ENCODE data around the gene PPP2R5E.
A peak's percentile ranks its signal among the peaks of the same experiment; 100 is the strongest.

Gene PPP2R5E

DNA sequence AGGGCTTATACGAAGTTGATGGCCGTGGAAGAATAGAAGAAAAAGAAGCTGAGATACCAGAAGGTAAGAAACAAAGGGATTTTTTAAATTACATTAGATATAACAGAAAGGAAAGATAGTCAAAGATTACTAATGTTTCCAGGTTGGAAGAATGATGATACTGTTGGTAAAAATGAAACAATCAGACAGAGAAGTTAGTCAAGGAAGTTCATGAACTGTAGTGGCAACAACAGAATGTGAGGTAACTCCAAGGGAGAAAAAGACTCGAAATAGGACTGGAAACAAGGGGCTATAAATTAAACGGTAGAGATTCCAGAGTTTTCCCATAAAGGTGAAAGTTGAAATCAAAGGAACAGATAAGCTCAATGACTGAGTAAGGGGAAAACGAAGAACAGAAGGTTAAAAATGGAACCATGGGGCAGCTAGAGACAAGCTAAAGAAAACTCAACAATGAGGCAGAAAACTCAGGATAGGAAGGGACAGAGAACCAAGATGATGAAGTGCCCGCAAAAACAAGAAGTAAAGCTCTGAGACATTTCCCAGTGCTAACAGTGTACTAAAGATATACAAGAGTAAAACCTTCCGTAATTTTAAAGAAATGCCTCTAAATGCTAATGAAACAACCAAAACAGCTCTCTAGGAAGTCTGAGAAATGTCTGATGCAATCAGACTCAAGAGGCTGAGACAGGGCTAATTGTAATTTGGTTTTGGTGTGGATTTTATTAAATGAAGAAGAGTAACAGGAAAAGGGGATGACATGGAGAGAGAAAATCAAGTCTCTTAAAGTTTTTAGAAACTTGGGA is 70.0 kb downstream of the PPP2R5E start:
- peaks cover 70% of the 10 kb centered on the region for H3K79me2 ChIP-seq (ENCODE audit: control insufficient read depth, insufficient read depth, low read length, unreplicated experiment)
- no peaks in the 10 kb centered on the region for H3K27me3 ChIP-seq (ENCODE audit: insufficient read depth, low read length)
- H3K4me1 ChIP-seq (ENCODE audit: control insufficient read depth, insufficient read depth, low read length, unreplicated experiment): peaks cover 29% of the 10 kb centered on the region
- H3K4me3 ChIP-seq (ENCODE audit: low read depth, low read length): no peak overlapping the region
- no peaks in the 10 kb centered on the region for H3K36me3 ChIP-seq (ENCODE audit: insufficient read depth, low read length)
- no peak overlapping the region for H2AFZ ChIP-seq (ENCODE audit: low read length, unreplicated experiment)
- H3K27ac ChIP-seq (ENCODE audit: low read depth, low read length): no peak overlapping the region

GRCh38 chr14:63470962-63471793 is 72.0 kb downstream of the PPP2R5E start:
- Histone ChIP-seq H3K36me3 (ENCODE audit: insufficient read depth, low read length) (no peaks in the 10 kb centered on the region), H3K4me1 (ENCODE audit: control insufficient read depth, insufficient read depth, low read length, unreplicated experiment) (peaks cover 39% of the 10 kb centered on the region), H3K27ac (ENCODE audit: low read depth, low read length) (peak overlapping the region; percentile 60), H3K79me2 (ENCODE audit: control insufficient read depth, insufficient read depth, low read length, unreplicated experiment) (peaks cover 75% of the 10 kb centered on the region), H3K4me3 (ENCODE audit: low read depth, low read length) (peak overlapping the region; percentile 50; the same call in 1 of the 2 replicates), H2AFZ (ENCODE audit: low read length, unreplicated experiment) (no peak overlapping the region), H3K27me3 (ENCODE audit: insufficient read depth, low read length) (no peaks in the 10 kb centered on the region)

DNA sequence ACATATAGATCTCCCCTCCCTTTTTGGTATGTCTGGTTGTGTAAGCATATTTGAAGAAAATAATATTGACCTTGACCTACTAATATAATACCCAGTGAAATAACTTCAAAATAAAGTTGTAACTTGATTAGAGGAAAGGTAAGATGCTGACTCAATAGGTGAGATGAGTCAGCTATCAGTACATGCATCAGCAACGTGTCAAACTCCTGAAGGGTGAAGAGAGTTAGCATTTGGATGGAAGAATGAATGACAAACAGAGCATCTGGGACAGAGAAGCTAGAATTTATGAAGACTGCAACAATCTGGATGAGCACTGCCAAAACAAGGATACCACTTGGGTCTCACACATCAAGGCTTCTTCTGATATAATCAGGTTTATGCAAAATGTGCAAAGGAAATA is 74.9 kb downstream of the PPP2R5E start:
- Histone ChIP-seq H3K4me3 (ENCODE audit: low read depth, low read length) (no peak overlapping the region), H3K79me2 (ENCODE audit: control insufficient read depth, insufficient read depth, low read length, unreplicated experiment) (peaks cover 62% of the 10 kb centered on the region)

DNA sequence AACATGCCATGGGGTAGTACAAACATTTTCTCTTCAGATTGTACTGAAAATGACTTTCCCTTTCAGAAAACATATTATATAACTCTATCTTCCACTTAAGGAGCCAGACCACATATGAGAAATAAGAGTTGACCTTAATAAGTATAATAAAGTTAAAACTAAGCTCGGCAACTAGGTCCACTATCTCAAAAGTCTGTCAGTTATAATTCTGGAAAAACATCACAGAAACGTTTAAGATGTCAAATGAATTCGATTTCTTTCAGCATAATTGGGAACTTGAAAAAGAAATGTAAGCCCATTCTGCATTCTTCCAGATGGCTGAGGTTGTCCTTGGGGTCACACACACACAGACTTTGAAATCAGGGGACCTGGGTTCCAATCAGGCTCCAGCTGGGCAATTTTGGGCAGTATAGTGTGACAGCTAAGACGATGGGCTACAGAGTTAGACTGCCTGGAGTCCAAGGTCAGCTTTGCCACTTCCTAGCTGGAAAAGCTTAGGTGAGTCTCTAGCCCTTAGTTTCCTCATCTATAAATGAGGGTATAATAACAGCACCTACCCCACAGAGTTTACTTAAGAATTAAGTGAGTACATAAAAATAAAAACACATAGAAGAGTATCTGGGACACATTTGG is 75.6 kb downstream of the PPP2R5E start:
- H3K27ac ChIP-seq (ENCODE audit: low read depth, low read length): no peak overlapping the region
- peaks cover 35% of the 10 kb centered on the region for H3K4me1 ChIP-seq (ENCODE audit: control insufficient read depth, insufficient read depth, low read length, unreplicated experiment)
- peaks cover 56% of the 10 kb centered on the region for H3K79me2 ChIP-seq (ENCODE audit: control insufficient read depth, insufficient read depth, low read length, unreplicated experiment)

More for the DNA sequence above, 74.9 kb downstream of the PPP2R5E start:
- H3K36me3 ChIP-seq (ENCODE audit: insufficient read depth, low read length): no peaks in the 10 kb centered on the region
- no peak overlapping the region for H2AFZ ChIP-seq (ENCODE audit: low read length, unreplicated experiment)
- H3K27me3 ChIP-seq (ENCODE audit: insufficient read depth, low read length): no peaks in the 10 kb centered on the region
- H3K4me1 ChIP-seq (ENCODE audit: control insufficient read depth, insufficient read depth, low read length, unreplicated experiment): peaks cover 38% of the 10 kb centered on the region
- H3K27ac ChIP-seq (ENCODE audit: low read depth, low read length): no peak overlapping the region

DNA sequence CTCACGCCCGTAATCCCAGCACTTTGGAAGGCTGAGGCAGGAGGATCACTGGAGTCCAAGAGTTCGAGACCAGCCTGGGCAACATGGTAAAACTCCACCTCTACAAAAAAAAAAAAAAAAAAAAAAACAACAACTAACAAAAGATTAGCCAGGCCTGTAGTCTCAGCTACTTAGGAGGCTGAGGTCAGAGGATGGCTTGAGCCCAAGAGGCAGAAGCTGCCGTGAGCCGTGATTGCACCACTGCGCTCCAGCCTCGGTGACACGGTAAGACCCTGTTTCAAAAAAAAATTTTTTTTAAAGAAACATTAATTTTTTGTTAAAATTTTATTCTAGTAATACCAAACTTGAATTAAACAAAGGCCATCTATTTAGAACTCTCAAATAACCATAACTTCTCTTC is 77.8 kb downstream of the PPP2R5E start:
- H3K79me2 ChIP-seq (ENCODE audit: control insufficient read depth, insufficient read depth, low read length, unreplicated experiment): peaks cover 45% of the 10 kb centered on the region

More for the DNA sequence above, 75.6 kb downstream of the PPP2R5E start:
- no peak overlapping the region for H3K4me3 ChIP-seq (ENCODE audit: low read depth, low read length)
- no peaks in the 10 kb centered on the region for H3K36me3 ChIP-seq (ENCODE audit: insufficient read depth, low read length)
- H2AFZ ChIP-seq (ENCODE audit: low read length, unreplicated experiment): no peak overlapping the region
- H3K27me3 ChIP-seq (ENCODE audit: insufficient read depth, low read length): no peaks in the 10 kb centered on the region

GRCh38 chr14:63460680-63461369 is 82.4 kb downstream of the PPP2R5E start:
- H3K79me2 ChIP-seq (ENCODE audit: control insufficient read depth, insufficient read depth, low read length, unreplicated experiment): peaks cover 38% of the 10 kb centered on the region
- no peaks in the 10 kb centered on the region for H3K36me3 ChIP-seq (ENCODE audit: insufficient read depth, low read length)
- H3K27ac ChIP-seq (ENCODE audit: low read depth, low read length): no peak overlapping the region

More for the DNA sequence above, 77.8 kb downstream of the PPP2R5E start:
- Histone ChIP-seq H3K4me1 (ENCODE audit: control insufficient read depth, insufficient read depth, low read length, unreplicated experiment) (peaks cover 19% of the 10 kb centered on the region), H3K27ac (ENCODE audit: low read depth, low read length) (no peak overlapping the region), H3K27me3 (ENCODE audit: insufficient read depth, low read length) (no peaks in the 10 kb centered on the region), H2AFZ (ENCODE audit: low read length, unreplicated experiment) (no peak overlapping the region), H3K4me3 (ENCODE audit: low read depth, low read length) (no peak overlapping the region), H3K36me3 (ENCODE audit: insufficient read depth, low read length) (no peaks in the 10 kb centered on the region)

DNA sequence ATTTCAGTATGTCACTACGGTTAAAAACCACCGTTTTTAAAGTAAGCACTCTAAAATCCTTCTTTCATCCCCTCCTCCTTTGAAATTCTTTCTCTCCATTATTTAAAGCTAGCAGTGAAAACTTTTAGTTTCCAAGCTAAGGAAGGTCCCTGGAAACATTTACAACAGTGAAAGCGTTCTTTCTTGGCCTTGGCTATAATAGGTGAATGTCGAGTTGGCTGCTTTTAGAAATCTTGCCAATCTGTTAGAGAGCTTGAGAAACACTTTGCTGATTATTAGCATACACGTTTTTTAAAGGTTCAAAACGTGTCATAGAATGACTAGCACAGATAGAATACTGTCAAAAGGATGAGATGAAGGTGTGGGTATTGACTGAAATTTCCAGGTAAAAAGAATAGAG is 83.4 kb downstream of the PPP2R5E start:
- Histone ChIP-seq H3K4me3 (ENCODE audit: low read depth, low read length) (no peak overlapping the region), H2AFZ (ENCODE audit: low read length, unreplicated experiment) (no peak overlapping the region), H3K4me1 (ENCODE audit: control insufficient read depth, insufficient read depth, low read length, unreplicated experiment) (peaks cover 7% of the 10 kb centered on the region), H3K79me2 (ENCODE audit: control insufficient read depth, insufficient read depth, low read length, unreplicated experiment) (peaks cover 40% of the 10 kb centered on the region), H3K36me3 (ENCODE audit: insufficient read depth, low read length) (no peaks in the 10 kb centered on the region), H3K27ac (ENCODE audit: low read depth, low read length) (no peak overlapping the region), H3K27me3 (ENCODE audit: insufficient read depth, low read length) (no peaks in the 10 kb centered on the region)

More at GRCh38 chr14:63460680-63461369, 82.4 kb downstream of the PPP2R5E start:
- H3K27me3 ChIP-seq (ENCODE audit: insufficient read depth, low read length): no peaks in the 10 kb centered on the region
- H3K4me3 ChIP-seq (ENCODE audit: low read depth, low read length): no peak overlapping the region
- H3K4me1 ChIP-seq (ENCODE audit: control insufficient read depth, insufficient read depth, low read length, unreplicated experiment): no peaks in the 10 kb centered on the region
- no peak overlapping the region for H2AFZ ChIP-seq (ENCODE audit: low read length, unreplicated experiment)

GRCh38 chr14:63457498-63457897 is 85.7 kb downstream of the PPP2R5E start:
- peaks cover 46% of the 10 kb centered on the region for H3K79me2 ChIP-seq (ENCODE audit: control insufficient read depth, insufficient read depth, low read length, unreplicated experiment)

DNA sequence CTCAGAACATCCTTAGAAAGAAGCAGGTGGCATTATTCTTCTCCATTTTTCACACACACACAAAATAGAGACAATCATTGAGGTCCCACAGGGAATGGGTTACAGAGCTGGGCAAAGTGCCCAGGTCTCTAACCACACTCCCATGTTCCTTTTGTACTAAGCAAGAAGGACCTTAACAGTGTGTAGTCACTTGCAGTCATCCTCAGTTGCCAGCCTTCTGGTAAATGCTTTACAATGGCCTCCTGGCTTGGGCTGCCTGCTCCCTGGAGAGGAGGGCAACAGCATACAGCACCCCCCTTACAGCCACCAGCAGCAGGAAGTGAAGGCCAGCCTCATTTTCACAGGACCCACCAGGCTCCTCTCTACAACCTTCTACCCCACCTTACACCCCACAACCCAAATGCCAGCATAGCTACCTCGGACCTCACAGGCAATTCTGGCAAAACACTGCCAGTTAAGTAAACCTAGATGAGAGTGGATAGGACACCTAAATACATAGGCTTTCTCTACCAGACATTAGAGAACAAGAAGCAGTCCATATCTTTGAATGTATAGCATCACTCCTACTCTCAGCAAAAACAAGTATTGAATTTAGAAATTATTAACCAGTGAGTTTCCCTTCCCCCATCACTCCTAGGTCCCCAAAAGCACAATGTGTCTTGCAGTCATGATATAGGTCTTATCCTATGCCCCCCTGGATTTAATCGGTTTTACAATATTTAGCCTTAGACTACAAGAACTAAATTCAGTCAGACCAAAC is 88.1 kb downstream of the PPP2R5E start:
- H3K4me1 ChIP-seq (ENCODE audit: control insufficient read depth, insufficient read depth, low read length, unreplicated experiment): peaks cover 9% of the 10 kb centered on the region
- H3K36me3 ChIP-seq (ENCODE audit: insufficient read depth, low read length): peaks cover 8% of the 10 kb centered on the region
- H3K79me2 ChIP-seq (ENCODE audit: control insufficient read depth, insufficient read depth, low read length, unreplicated experiment): peaks cover 49% of the 10 kb centered on the region
- no peak overlapping the region for H2AFZ ChIP-seq (ENCODE audit: low read length, unreplicated experiment)
- no peak overlapping the region for H3K27ac ChIP-seq (ENCODE audit: low read depth, low read length)
- H3K27me3 ChIP-seq (ENCODE audit: insufficient read depth, low read length): no peaks in the 10 kb centered on the region
- no peak overlapping the region for H3K4me3 ChIP-seq (ENCODE audit: low read depth, low read length)

More at GRCh38 chr14:63457498-63457897, 85.7 kb downstream of the PPP2R5E start:
- Histone ChIP-seq H3K4me1 (ENCODE audit: control insufficient read depth, insufficient read depth, low read length, unreplicated experiment) (peaks cover 9% of the 10 kb centered on the region), H2AFZ (ENCODE audit: low read length, unreplicated experiment) (no peak overlapping the region), H3K4me3 (ENCODE audit: low read depth, low read length) (no peak overlapping the region), H3K27ac (ENCODE audit: low read depth, low read length) (no peak overlapping the region), H3K27me3 (ENCODE audit: insufficient read depth, low read length) (no peaks in the 10 kb centered on the region), H3K36me3 (ENCODE audit: insufficient read depth, low read length) (peaks cover 5% of the 10 kb centered on the region)

All from ACC112 (cell line).